Activated T-cell treated with anti-CD3 and anti-CD28 coated beads, Interleukin-2, amount 50 U/mL, for 24 hours (primary cell): ENCODE data around the gene ASTN2.
"Not testable (repeated sequence)": the region's sequence is repeated elsewhere in the genome, so short reads cannot be mapped to it uniquely, and the experiment has no call there.

Source experiments
- DNase-seq: peaks from one replicate; pipeline ENCODE4 v3.0.0-alpha.2; 2020
- H3K27ac Mint-ChIP-seq: 2 replicates; pipeline ENCODE4 v1.8.0; 2020; ENCODE audit warnings: mild to moderate bottlenecking, mixed read lengths
- H3K27me3 Mint-ChIP-seq: 2 replicates; pipeline ENCODE4 v1.8.0; 2020; ENCODE audit warnings: mixed read lengths
- H3K36me3 Mint-ChIP-seq: 2 replicates; pipeline ENCODE4 v1.8.0; 2020; ENCODE audit warnings: low read depth, mixed read lengths
- H3K4me1 Mint-ChIP-seq: 2 replicates; pipeline ENCODE4 v1.8.0; 2020; ENCODE audit warnings: low read depth, mixed read lengths
- H3K4me3 Mint-ChIP-seq: 2 replicates; pipeline ENCODE4 v1.8.0; 2020; ENCODE audit warnings: mild to moderate bottlenecking, moderate library complexity, mixed read lengths
- H3K9me3 Mint-ChIP-seq: 2 replicates; pipeline ENCODE4 v1.8.0; 2020; ENCODE audit warnings: mixed read lengths

Gene ASTN2

DNA sequence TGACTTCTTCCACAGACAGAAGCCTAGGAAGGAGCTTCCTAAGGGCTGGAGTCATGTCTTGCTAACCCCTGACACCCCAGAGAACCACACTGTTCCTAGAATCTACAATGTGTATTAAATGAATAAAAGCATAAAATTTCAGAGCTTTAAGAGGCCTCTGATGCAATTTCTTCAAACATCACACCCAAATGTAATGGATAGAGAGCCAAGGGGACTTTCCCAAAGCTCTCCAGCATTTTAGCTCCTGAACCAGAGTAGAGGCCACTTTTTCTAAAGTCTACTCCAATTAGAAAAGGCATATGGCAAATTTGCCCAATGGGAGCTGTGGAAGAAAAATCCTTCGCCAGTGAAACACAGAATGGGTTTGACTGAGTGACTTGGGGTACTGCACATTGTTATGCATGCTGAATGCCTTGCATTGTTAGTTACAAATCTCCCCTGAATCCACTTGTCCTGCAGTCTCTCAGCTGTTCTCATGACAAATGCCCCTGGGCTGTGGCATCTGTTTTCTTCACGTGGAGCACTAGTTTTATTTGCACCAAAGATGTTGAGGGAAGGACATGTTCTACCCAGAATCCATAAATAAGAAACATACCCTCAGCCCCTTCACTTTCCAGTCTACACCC lies 334.0 kb downstream of the ASTN2 start:
- Mint-ChIP-seq H3K27me3 (no peaks in the 10 kb centered on the region), H3K27ac (no peak overlapping the region), H3K36me3 (no peaks in the 10 kb centered on the region), H3K9me3 (peaks cover 6% of the 10 kb centered on the region), H3K4me3 (no peak overlapping the region), H3K4me1 (no peaks in the 10 kb centered on the region)
- no peak for DNase-seq

DNA sequence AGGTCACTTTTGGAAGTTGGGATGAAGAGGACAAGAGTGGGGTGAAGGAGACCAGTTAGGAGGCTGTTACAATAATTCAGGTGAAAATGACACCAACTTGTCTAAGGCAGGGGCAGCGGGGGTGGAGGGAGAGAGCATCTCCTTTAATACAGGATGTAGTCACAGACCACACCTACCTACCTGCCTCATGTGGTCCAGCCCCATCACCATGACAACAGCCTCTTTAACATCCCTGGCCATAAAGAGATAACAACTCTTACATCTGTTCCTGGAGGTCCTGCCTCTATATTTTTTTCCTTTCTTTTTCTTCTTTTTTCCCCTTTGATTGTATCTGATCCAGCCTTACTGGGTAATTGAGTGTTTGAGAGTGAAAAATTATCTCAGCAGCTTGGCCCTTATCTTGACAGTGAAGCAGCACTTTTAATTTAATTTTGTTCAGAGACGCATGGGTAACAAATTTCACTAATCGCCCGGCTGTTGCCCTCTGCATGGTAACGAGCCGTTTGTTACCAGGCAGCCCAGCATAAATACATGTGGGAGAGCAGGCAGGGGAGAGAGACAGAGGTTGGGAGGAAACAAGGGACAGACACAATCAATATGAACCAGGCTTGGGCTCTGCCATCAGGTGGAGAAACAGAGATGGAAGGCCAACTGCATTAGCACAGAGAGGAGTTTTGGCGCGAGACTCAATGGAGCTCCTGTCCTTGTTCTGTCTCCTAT lies 338.1 kb downstream of the ASTN2 start:
- Mint-ChIP-seq H3K36me3 (no peaks in the 10 kb centered on the region), H3K9me3 (peaks cover 15% of the 10 kb centered on the region), H3K27me3 (peaks cover 4% of the 10 kb centered on the region), H3K27ac (no peak overlapping the region), H3K4me1 (no peaks in the 10 kb centered on the region), H3K4me3 (no peak overlapping the region)
- no peak for DNase-seq

DNA sequence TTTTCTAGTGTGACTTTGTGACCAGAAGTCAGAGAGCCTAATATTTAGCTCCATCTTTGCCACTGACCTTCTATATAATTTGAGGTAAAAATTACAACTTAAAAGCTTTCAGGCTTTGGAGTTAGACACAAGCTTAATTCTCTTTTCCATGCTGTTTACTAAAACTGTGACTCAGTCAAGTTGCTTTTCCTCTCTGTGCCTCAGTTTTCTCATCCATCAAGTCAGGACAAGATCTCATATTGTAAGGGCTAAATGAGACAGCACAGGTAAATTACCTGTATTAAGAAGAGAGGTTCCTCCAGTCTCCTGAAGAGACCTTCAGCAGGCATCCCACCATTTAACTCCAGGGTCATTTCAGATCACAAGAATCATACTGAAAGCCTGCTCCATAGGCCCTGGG lies 339.2 kb downstream of the ASTN2 start:
- no peak overlapping the region for H3K27ac Mint-ChIP-seq
- H3K36me3 Mint-ChIP-seq, result no peaks in the 10 kb centered on the region
- H3K27me3 Mint-ChIP-seq, result peaks cover 4% of the 10 kb centered on the region
- no peaks in the 10 kb centered on the region for H3K4me1 Mint-ChIP-seq
- peaks cover 15% of the 10 kb centered on the region for H3K9me3 Mint-ChIP-seq
- H3K4me3 Mint-ChIP-seq, result no peak overlapping the region
- DNase-seq, result no peak

GRCh38 chr9:117074784-117075520 lies 339.9 kb downstream of the ASTN2 start:
- no peak for DNase-seq
- Mint-ChIP-seq H3K27ac (no peak overlapping the region), H3K27me3 (peaks cover 4% of the 10 kb centered on the region)

GRCh38 chr9:117074342-117074662 lies 340.6 kb downstream of the ASTN2 start:
- Mint-ChIP-seq H3K27me3 (peaks cover 4% of the 10 kb centered on the region), H3K4me3 (no peak overlapping the region), H3K36me3 (no peaks in the 10 kb centered on the region), H3K9me3 (peaks cover 12% of the 10 kb centered on the region), H3K4me1 (no peaks in the 10 kb centered on the region), H3K27ac (no peak overlapping the region)
- no peak for DNase-seq

More at GRCh38 chr9:117074784-117075520, 339.9 kb downstream of the ASTN2 start:
- Mint-ChIP-seq H3K36me3 (no peaks in the 10 kb centered on the region), H3K9me3 (peaks cover 15% of the 10 kb centered on the region), H3K4me1 (no peaks in the 10 kb centered on the region), H3K4me3 (no peak overlapping the region)

DNA sequence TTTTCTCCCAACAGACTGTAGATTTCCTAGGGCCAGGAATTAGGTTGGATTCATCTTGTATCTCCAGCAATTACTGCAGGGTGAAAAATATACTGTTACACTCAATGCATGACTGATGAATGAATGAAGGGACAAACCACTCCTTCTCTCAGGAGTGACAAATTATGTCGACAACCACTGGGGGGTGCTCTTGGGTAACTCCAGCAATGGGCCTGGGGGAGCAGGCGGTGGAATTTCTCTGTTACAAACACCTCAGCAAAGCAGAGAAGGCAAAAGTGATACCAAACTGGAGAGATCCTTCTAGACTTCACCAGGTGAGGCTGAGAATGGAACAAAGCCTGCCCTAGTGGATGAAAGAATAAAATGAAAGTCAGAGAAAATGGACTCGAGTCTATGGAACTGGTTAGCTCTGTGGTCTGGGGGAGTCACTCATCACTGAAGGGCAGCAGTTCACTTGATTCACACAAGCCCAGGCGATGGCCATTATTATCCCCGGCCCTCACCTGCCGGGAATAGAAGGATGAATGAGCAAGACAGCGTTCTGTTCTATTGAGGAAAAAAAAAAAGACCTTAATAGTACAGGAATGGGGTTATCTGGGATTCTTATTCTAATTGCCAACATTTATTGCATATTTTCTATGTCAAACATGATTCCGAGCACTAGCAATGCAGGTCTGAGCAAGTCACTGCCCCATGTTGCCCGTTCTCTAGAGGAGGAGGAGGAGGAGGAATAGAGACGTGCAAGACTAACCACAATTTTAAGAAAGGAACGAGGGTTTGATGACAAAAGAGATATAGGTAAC lies 341.1 kb downstream of the ASTN2 start:
- H3K9me3 Mint-ChIP-seq, result peaks cover 12% of the 10 kb centered on the region
- DNase-seq, result no peak
- no peak overlapping the region for H3K4me3 Mint-ChIP-seq
- no peak overlapping the region for H3K27ac Mint-ChIP-seq
- H3K27me3 Mint-ChIP-seq, result peaks cover 4% of the 10 kb centered on the region
- no peaks in the 10 kb centered on the region for H3K36me3 Mint-ChIP-seq
- H3K4me1 Mint-ChIP-seq, result no peaks in the 10 kb centered on the region

- peaks cover 12% of the 10 kb centered on the region for H3K9me3 Mint-ChIP-seq
- H3K27ac Mint-ChIP-seq, result no peak overlapping the region
- no peaks in the 10 kb centered on the region for H3K4me1 Mint-ChIP-seq
- DNase-seq, result no peak
- no peak overlapping the region for H3K4me3 Mint-ChIP-seq
- peaks cover 4% of the 10 kb centered on the region for H3K27me3 Mint-ChIP-seq
- H3K36me3 Mint-ChIP-seq, result no peaks in the 10 kb centered on the region
Observed at GRCh38 chr9:117073071-117073470, 341.8 kb downstream of the ASTN2 start.

DNA sequence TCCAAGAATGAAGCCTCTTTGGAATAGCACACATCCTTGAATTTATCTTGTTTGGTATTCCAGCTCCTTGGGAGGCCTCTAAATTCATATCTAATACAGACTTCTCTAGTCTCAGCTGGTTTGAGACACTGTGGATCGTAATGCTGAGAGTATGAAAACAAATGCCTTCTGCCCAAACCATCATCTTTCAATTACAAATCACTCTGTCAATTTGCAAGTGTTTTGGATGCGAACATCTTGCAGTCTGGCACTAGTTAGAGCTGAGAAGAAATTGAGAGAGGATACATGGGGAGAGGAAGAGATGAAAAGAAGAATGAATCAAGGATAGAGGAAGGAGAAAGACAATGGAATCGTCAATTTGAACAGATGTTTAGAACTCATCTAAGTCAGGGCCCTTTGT lies 342.6 kb downstream of the ASTN2 start:
- no peaks in the 10 kb centered on the region for H3K36me3 Mint-ChIP-seq
- peaks cover 4% of the 10 kb centered on the region for H3K27me3 Mint-ChIP-seq
- H3K4me3 Mint-ChIP-seq, result no peak overlapping the region
- no peak overlapping the region for H3K27ac Mint-ChIP-seq
- H3K4me1 Mint-ChIP-seq, result no peaks in the 10 kb centered on the region
- DNase-seq, result no peak
- peaks cover 12% of the 10 kb centered on the region for H3K9me3 Mint-ChIP-seq

- H3K4me3 Mint-ChIP-seq, H3K27ac Mint-ChIP-seq, DNase-seq, H3K4me1 Mint-ChIP-seq, H3K36me3 Mint-ChIP-seq, H3K27me3 Mint-ChIP-seq: not testable (repeated sequence)
- H3K9me3 Mint-ChIP-seq, result peaks cover 12% of the 10 kb centered on the region
Observed at GRCh38 chr9:117071673-117072207, 343.1 kb downstream of the ASTN2 start.

DNA sequence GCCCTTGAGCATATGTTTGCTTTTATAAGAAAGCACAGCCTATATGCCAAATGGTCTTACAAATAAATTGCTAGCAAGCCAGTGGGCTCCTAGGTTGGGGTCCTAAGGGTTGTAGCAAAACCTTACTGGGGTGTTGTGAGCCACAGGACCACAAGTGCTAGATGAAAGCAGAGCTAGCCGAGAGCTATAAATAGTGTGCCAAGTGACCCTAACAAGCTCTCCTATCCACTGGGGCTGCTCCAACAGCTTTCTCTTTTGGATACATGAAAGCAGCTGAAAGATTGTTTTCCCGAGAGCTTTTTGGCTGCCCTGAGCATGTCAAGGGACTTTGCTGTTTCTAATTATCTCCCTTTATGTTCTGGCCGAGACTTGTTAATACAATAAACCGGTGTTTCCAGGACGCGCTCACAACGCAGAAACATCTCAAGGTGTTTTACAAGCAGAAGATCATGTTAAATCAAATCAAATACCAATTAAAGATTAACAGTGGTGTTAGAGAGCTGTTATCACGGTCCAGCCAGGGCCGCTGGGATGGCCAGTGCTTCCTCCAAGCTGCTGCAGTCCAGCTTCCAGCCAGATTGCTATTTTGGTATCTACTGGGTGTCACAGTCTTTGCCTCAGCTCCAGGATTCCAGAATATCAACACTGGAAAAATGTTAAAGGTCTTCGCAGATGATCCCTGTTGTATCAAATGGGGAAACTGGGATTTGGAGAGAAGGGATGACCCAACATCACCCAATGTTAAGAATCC lies 351.0 kb downstream of the ASTN2 start:
- peaks cover 11% of the 10 kb centered on the region for H3K9me3 Mint-ChIP-seq
- no peak overlapping the region for H3K27ac Mint-ChIP-seq
- H3K36me3 Mint-ChIP-seq, result no peaks in the 10 kb centered on the region
- no peaks in the 10 kb centered on the region for H3K4me1 Mint-ChIP-seq
- no peak overlapping the region for H3K4me3 Mint-ChIP-seq
- no peak for DNase-seq
- no peaks in the 10 kb centered on the region for H3K27me3 Mint-ChIP-seq

GRCh38 chr9:117060963-117061362 lies 353.9 kb downstream of the ASTN2 start:
- peaks cover 15% of the 10 kb centered on the region for H3K9me3 Mint-ChIP-seq
- no peaks in the 10 kb centered on the region for H3K4me1 Mint-ChIP-seq
- H3K27me3 Mint-ChIP-seq, result no peaks in the 10 kb centered on the region
- no peak for DNase-seq
- H3K4me3 Mint-ChIP-seq, result no peak overlapping the region
- no peak overlapping the region for H3K27ac Mint-ChIP-seq
- no peaks in the 10 kb centered on the region for H3K36me3 Mint-ChIP-seq

DNA sequence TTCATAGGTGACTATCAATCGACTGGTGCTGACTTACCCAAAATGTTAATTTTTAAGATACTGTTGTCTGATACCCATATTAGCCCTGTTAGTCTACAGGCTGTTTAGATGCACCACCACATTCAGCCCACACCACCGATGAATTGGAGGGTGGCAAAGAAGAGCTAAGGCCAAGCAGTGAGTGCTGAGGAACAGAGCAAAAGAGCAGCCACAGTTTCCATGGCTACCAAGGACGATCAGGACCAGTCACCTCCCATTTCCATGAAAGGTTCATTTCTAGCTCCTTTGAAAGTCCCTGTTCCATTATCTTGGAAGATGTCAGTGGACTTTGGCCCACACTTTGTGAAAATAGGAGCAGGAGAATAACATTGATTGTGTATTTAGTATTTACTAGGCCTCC lies 364.9 kb downstream of the ASTN2 start:
- Mint-ChIP-seq H3K4me1 (no peaks in the 10 kb centered on the region), H3K27me3 (no peaks in the 10 kb centered on the region), H3K27ac (no peak overlapping the region), H3K9me3 (peaks cover 5% of the 10 kb centered on the region), H3K4me3 (no peak overlapping the region), H3K36me3 (no peaks in the 10 kb centered on the region)
- DNase-seq, result no peak

GRCh38 chr9:117046666-117047327 lies 368.1 kb downstream of the ASTN2 start:
- Mint-ChIP-seq H3K4me1 (no peaks in the 10 kb centered on the region), H3K36me3 (no peaks in the 10 kb centered on the region), H3K27me3 (no peaks in the 10 kb centered on the region), H3K4me3 (no peak overlapping the region), H3K27ac (no peak overlapping the region), H3K9me3 (peaks cover 5% of the 10 kb centered on the region)
- DNase-seq, result no peak
